GM23338 (cell line): Measurements from ENCODE around the gene IFT88. TPM values are rescaled to one million over a fixed set of nuclear protein-coding genes. Genes with fewer than 3 reads are reported as not detected.

Source experiments
- ATAC-seq: fragments of 200-7000 bp; cut with Tn5 transposase; 3 replicates; pipeline ENCODE4 v1.9.1; 2020
- DNase-seq: peaks from one replicate; pipeline ENCODE4 v3.0.0-alpha.2; 2015; ENCODE audit warnings: low spot score
- H2AFZ ChIP-seq: fragments of 200-600 bp; sonication (generic); 2 replicates; pipeline ENCODE4 v1.8.0; 2016; ENCODE audit warnings: antibody characterized with exemption, mild to moderate bottlenecking, moderate library complexity
- H3F3A ChIP-seq: fragments of 200-600 bp; sonication (generic); replicated peaks from 2 replicates; pipeline ENCODE4 v1.8.0; 2017; ENCODE audit warnings: antibody characterized with exemption, mixed run types, low read depth
- H3K27ac ChIP-seq: fragments of 200-600 bp; sonication (generic); 2 replicates; pipeline ENCODE4 v1.6.1; 2016; ENCODE audit warnings: low read depth
- H3K27me3 ChIP-seq: fragments of 200-600 bp; sonication (generic); 2 replicates; pipeline ENCODE4 v1.8.0; 2016; ENCODE audit warnings: mild to moderate bottlenecking, mixed run types, moderate library complexity; ENCODE audit not compliant: insufficient read depth
- H3K36me3 ChIP-seq: fragments of 200-600 bp; sonication (generic); 2 replicates; pipeline ENCODE4 v1.8.0; 2016; ENCODE audit warnings: mild to moderate bottlenecking; ENCODE audit not compliant: insufficient read depth
- H3K4me1 ChIP-seq: fragments of 200-600 bp; sonication (generic); 2 replicates; pipeline ENCODE4 v1.8.0; 2016; ENCODE audit warnings: mild to moderate bottlenecking, moderate library complexity; ENCODE audit not compliant: insufficient read depth
- H3K4me2 ChIP-seq: fragments of 200-600 bp; sonication (generic); 2 replicates; pipeline ENCODE4 v1.7.1; 2017; ENCODE audit warnings: mixed run types
- H3K4me3 ChIP-seq: fragments of 200-600 bp; sonication (generic); 2 replicates; pipeline ENCODE4 v1.6.1; 2016; ENCODE audit warnings: mixed run types
- H3K79me2 ChIP-seq: fragments of 200-600 bp; sonication (generic); replicated peaks from 2 replicates; pipeline ENCODE4 v1.8.0; 2017; ENCODE audit warnings: mild to moderate bottlenecking; ENCODE audit not compliant: insufficient read depth
- H3K9me2 ChIP-seq: fragments of 200-600 bp; sonication (generic); 2 replicates; pipeline ENCODE4 v1.8.0; 2017; ENCODE audit not compliant: insufficient read depth
- H4K20me1 ChIP-seq: fragments of 200-600 bp; sonication (generic); replicated peaks from 2 replicates; pipeline ENCODE4 v1.8.0; 2017; ENCODE audit warnings: mild to moderate bottlenecking; ENCODE audit not compliant: insufficient read depth
- H3K27ac Mint-ChIP-seq: 2 replicates; pipeline ENCODE4 v1.8.0; 2020; ENCODE audit warnings: inconsistent platforms, mild to moderate bottlenecking, moderate library complexity, mixed read lengths
- H3K27me3 Mint-ChIP-seq: 3 replicates; pipeline ENCODE4 v1.8.0; 2022; ENCODE audit warnings: low read depth, mild to moderate bottlenecking, moderate library complexity, mixed read lengths, inconsistent platforms; ENCODE audit not compliant: insufficient read depth, poor library complexity
- H3K36me3 Mint-ChIP-seq: 3 replicates; pipeline ENCODE4 v1.8.0; 2021; ENCODE audit warnings: low read depth, mild to moderate bottlenecking, inconsistent platforms, moderate library complexity, mixed read lengths
- H3K4me1 Mint-ChIP-seq: 3 replicates; pipeline ENCODE4 v1.8.0; 2020; ENCODE audit warnings: mild to moderate bottlenecking, inconsistent platforms, mixed read lengths
- H3K4me3 Mint-ChIP-seq: 3 replicates; pipeline ENCODE4 v1.8.0; 2021; ENCODE audit warnings: moderate library complexity, mild to moderate bottlenecking, inconsistent platforms, mixed read lengths
- H3K9me3 Mint-ChIP-seq: 3 replicates; pipeline ENCODE4 v1.8.0; 2020; ENCODE audit warnings: moderate library complexity, mild to moderate bottlenecking, inconsistent platforms, mixed read lengths
- CREB1 ChIP-seq: fragments of 250-450 bp; sonication (Bioruptor Pico); IDR thresholded peaks from 2 replicates; pipeline ENCODE4 v1.5.0; 2020; ENCODE audit warnings: low read depth, mild to moderate bottlenecking, moderate library complexity
- CTCF ChIP-seq, 2 experiments: fragments of 200-600 bp in 1 of 2; sonication (generic) in 1 of 2; conservative IDR thresholded peaks; 2 replicates each; pipeline versions ENCODE4 v1.5.1 to v1.6.1; 2016 to 2017; ENCODE audit warnings: antibody characterized with exemption in 2 of 2, low read depth in 2 of 2, mild to moderate bottlenecking in 2 of 2, moderate library complexity in 1 of 2
- ETS1 ChIP-seq: IDR thresholded peaks from 2 replicates; pipeline ENCODE4 v1.6.1; 2016; ENCODE audit warnings: antibody characterized with exemption
- EZH2 ChIP-seq: fragments of 200-600 bp; sonication (generic); IDR thresholded peaks from one replicate; pipeline ENCODE4 v1.8.0; 2017; ENCODE audit warnings: antibody characterized with exemption, mild to moderate bottlenecking, low read depth; ENCODE audit not compliant: unreplicated experiment
- EZH2phosphoT487 ChIP-seq: fragments of 200-600 bp; sonication (generic); IDR thresholded peaks from one replicate; pipeline ENCODE4 v1.8.1; 2018; ENCODE audit warnings: antibody characterized with exemption; ENCODE audit not compliant: unreplicated experiment
- JUNB ChIP-seq: IDR thresholded peaks from one replicate; pipeline ENCODE4 v1.6.1; 2016; ENCODE audit warnings: antibody characterized with exemption; ENCODE audit not compliant: unreplicated experiment
- NANOG ChIP-seq: IDR thresholded peaks from 2 replicates; pipeline ENCODE4 v1.6.1; 2016; ENCODE audit warnings: antibody characterized with exemption, borderline replicate concordance
- POLR2AphosphoS5 ChIP-seq: IDR thresholded peaks from 2 replicates; pipeline ENCODE4 v1.6.1; 2016; ENCODE audit warnings: antibody characterized with exemption, low read depth
- STAT1 ChIP-seq: IDR thresholded peaks from one replicate; pipeline ENCODE4 v1.6.1; 2016; ENCODE audit warnings: antibody characterized with exemption; ENCODE audit not compliant: unreplicated experiment
- ZNF114 ChIP-seq: fragments of 250-450 bp; sonication (Bioruptor Pico); IDR thresholded peaks from 2 replicates; pipeline ENCODE4 v1.5.0; 2020; ENCODE audit warnings: mild to moderate bottlenecking, moderate library complexity
- ZNF331 ChIP-seq: fragments of 250-450 bp; sonication (Bioruptor Pico); IDR thresholded peaks from 2 replicates; pipeline ENCODE4 v1.5.0; 2020; ENCODE audit warnings: low read depth, mild to moderate bottlenecking, moderate library complexity
- polyA plus RNA-seq: library from polyadenylated mRNA; unstranded; fragments of >200 nt; fragmentation: Nextera tagmentation; extraction: Ambion mirVana; gene quantifications from 2 replicates; pipeline ENCODE4 v1.2.1, GENCODE V29; 2016
- total RNA-seq: library from RNA; depleted of rRNA; stranded (reverse); fragments of >200 nt; shearing (Covaris generic); gene quantifications from 2 replicates; pipeline ENCODE4 v1.2.3, GENCODE V29; 2014
- TF ChIP-seq, protein P1 (sequence below): fragments of 250-450 bp; sonication (Bioruptor Pico); IDR thresholded peaks from 2 replicates; pipeline ENCODE4 v1.5.0; 2020; ENCODE audit warnings: mild to moderate bottlenecking, moderate library complexity
- TF ChIP-seq, protein P2 (sequence below): IDR thresholded peaks from one replicate; pipeline ENCODE4 v1.6.1; 2018; ENCODE audit warnings: antibody characterized with exemption; ENCODE audit not compliant: unreplicated experiment

IFT88 gene
- total and polyA plus RNA-seq, 2 experiments from 2014 or later = 8.2 to 8.7 TPM

DNA sequence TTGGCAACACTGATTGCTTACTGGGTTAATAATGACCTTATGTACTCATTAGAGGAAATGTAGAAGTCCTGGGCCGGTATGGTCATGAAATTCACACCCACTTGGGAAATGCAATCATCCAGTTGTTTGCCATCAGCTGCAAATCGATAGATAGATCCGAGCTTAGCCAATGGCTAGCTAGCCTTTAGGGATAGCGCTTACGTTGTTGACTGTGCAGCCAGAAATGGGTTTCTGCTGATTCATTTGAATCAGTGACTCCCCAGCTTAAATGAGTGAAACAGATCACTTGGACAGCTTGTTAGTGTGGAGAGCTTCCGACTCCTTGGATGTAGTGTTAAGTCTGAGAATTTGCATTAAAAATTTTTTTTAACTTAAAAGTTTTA is 148.4 kb downstream of the IFT88 start:
- ATAC-seq = no peak
- Mint-ChIP-seq H3K36me3 (no peaks in the 10 kb centered on the region), H3K27me3 (peaks cover 12% of the 10 kb centered on the region), H3K4me3 (no peak overlapping the region), H3K27ac (no peak overlapping the region), H3K9me3 (no peaks in the 10 kb centered on the region), H3K4me1 (peaks cover 20% of the 10 kb centered on the region)
- H3K4me1 ChIP-seq = peaks cover 11% of the 10 kb centered on the region
- no peak overlapping the region for H2AFZ ChIP-seq
- H3K4me3 ChIP-seq = no peak overlapping the region
- no peak overlapping the region for H3K4me2 ChIP-seq
- TF ChIP-seq NANOG (no peak), STAT1 (no peak), ZNF331 (CRISPR knock-in tag) (no peak), EZH2 (no peak), ZNF114 (CRISPR knock-in tag) (no peak), CREB1 (CRISPR knock-in tag) (no peak), ETS1 (no peak), EZH2phosphoT487 (no peak), JUNB (no peak), POLR2AphosphoS5 (no peak), CTCF (conservative IDR thresholded peaks at IDR 0.05; ENCODE audit: low read depth in 2 of 2) (no peak)
- TF ChIP-seq, protein P1, sequence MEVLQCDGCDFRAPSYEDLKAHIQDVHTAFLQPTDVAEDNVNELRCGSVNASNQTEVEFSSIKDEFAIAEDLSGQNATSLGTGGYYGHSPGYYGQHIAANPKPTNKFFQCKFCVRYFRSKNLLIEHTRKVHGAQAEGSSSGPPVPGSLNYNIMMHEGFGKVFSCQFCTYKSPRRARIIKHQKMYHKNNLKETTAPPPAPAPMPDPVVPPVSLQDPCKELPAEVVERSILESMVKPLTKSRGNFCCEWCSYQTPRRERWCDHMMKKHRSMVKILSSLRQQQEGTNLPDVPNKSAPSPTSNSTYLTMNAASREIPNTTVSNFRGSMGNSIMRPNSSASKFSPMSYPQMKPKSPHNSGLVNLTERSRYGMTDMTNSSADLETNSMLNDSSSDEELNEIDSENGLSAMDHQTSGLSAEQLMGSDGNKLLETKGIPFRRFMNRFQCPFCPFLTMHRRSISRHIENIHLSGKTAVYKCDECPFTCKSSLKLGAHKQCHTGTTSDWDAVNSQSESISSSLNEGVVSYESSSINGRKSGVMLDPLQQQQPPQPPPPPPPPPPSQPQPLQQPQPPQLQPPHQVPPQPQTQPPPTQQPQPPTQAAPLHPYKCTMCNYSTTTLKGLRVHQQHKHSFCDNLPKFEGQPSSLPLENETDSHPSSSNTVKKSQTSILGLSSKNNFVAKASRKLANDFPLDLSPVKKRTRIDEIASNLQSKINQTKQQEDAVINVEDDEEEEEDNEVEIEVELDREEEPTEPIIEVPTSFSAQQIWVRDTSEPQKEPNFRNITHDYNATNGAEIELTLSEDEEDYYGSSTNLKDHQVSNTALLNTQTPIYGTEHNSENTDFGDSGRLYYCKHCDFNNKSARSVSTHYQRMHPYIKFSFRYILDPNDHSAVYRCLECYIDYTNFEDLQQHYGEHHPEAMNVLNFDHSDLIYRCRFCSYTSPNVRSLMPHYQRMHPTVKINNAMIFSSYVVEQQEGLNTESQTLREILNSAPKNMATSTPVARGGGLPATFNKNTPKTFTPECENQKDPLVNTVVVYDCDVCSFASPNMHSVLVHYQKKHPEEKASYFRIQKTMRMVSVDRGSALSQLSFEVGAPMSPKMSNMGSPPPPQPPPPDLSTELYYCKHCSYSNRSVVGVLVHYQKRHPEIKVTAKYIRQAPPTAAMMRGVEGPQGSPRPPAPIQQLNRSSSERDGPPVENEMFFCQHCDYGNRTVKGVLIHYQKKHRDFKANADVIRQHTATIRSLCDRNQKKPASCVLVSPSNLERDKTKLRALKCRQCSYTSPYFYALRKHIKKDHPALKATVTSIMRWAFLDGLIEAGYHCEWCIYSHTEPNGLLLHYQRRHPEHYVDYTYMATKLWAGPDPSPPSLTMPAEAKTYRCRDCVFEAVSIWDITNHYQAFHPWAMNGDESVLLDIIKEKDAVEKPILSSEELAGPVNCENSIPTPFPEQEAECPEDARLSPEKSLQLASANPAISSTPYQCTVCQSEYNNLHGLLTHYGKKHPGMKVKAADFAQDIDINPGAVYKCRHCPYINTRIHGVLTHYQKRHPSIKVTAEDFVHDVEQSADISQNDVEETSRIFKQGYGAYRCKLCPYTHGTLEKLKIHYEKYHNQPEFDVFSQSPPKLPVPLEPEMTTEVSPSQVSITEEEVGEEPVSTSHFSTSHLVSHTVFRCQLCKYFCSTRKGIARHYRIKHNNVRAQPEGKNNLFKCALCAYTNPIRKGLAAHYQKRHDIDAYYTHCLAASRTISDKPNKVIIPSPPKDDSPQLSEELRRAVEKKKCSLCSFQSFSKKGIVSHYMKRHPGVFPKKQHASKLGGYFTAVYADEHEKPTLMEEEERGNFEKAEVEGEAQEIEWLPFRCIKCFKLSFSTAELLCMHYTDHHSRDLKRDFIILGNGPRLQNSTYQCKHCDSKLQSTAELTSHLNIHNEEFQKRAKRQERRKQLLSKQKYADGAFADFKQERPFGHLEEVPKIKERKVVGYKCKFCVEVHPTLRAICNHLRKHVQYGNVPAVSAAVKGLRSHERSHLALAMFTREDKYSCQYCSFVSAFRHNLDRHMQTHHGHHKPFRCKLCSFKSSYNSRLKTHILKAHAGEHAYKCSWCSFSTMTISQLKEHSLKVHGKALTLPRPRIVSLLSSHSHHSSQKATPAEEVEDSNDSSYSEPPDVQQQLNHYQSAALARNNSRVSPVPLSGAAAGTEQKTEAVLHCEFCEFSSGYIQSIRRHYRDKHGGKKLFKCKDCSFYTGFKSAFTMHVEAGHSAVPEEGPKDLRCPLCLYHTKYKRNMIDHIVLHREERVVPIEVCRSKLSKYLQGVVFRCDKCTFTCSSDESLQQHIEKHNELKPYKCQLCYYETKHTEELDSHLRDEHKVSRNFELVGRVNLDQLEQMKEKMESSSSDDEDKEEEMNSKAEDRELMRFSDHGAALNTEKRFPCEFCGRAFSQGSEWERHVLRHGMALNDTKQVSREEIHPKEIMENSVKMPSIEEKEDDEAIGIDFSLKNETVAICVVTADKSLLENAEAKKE (CRISPR knock-in tag) = no peak
- TF ChIP-seq, protein P2, sequence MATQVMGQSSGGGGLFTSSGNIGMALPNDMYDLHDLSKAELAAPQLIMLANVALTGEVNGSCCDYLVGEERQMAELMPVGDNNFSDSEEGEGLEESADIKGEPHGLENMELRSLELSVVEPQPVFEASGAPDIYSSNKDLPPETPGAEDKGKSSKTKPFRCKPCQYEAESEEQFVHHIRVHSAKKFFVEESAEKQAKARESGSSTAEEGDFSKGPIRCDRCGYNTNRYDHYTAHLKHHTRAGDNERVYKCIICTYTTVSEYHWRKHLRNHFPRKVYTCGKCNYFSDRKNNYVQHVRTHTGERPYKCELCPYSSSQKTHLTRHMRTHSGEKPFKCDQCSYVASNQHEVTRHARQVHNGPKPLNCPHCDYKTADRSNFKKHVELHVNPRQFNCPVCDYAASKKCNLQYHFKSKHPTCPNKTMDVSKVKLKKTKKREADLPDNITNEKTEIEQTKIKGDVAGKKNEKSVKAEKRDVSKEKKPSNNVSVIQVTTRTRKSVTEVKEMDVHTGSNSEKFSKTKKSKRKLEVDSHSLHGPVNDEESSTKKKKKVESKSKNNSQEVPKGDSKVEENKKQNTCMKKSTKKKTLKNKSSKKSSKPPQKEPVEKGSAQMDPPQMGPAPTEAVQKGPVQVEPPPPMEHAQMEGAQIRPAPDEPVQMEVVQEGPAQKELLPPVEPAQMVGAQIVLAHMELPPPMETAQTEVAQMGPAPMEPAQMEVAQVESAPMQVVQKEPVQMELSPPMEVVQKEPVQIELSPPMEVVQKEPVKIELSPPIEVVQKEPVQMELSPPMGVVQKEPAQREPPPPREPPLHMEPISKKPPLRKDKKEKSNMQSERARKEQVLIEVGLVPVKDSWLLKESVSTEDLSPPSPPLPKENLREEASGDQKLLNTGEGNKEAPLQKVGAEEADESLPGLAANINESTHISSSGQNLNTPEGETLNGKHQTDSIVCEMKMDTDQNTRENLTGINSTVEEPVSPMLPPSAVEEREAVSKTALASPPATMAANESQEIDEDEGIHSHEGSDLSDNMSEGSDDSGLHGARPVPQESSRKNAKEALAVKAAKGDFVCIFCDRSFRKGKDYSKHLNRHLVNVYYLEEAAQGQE = no peak
- H3K79me2 ChIP-seq = no peaks in the 10 kb centered on the region
- peaks cover 2% of the 10 kb centered on the region; the same call in 1 of the 2 replicates for H3K27me3 ChIP-seq
- H4K20me1 ChIP-seq = no peaks in the 10 kb centered on the region
- no peaks in the 10 kb centered on the region for H3K36me3 ChIP-seq
- H3F3A ChIP-seq = no peaks in the 10 kb centered on the region
- H3K9me2 ChIP-seq = no peaks in the 10 kb centered on the region
- H3K27ac ChIP-seq = no peak overlapping the region
- DNase-seq = no peak
